MM.1S (cell line): Measurements from ENCODE around the gene CUBN.

ENCODE experiments used
- DNase-seq: peaks from one replicate; pipeline ENCODE4 v3.0.0-alpha.2; 2015
- H2AFZ ChIP-seq: fragments of 300-600 bp; sonication (generic); 2 replicates; pipeline ENCODE4 v1.6.0; 2016; ENCODE audit warnings: antibody characterized with exemption, low read length
- H3F3A ChIP-seq: fragments of 300-600 bp; sonication (generic); 2 replicates; pipeline ENCODE4 v1.6.1; 2016; ENCODE audit warnings: mild to moderate bottlenecking, antibody characterized with exemption, low read length, moderate library complexity, mixed read lengths; ENCODE audit not compliant: insufficient read depth
- H3K27ac ChIP-seq: fragments of 300-600 bp; sonication (generic); 2 replicates; pipeline ENCODE4 v1.5.1; 2016; ENCODE audit warnings: mild to moderate bottlenecking, low read length
- H3K27me3 ChIP-seq: fragments of 300-600 bp; sonication (generic); replicated peaks from 2 replicates; pipeline ENCODE4 v1.6.0; 2016; ENCODE audit warnings: low read length; ENCODE audit not compliant: insufficient read depth
- H3K36me3 ChIP-seq: fragments of 300-600 bp; sonication (generic); replicated peaks from 2 replicates; pipeline ENCODE4 v1.6.1; 2016; ENCODE audit warnings: mild to moderate bottlenecking, low read length, mixed read lengths; ENCODE audit not compliant: insufficient read depth
- H3K4me1 ChIP-seq: fragments of 300-600 bp; sonication (generic); 2 replicates; pipeline ENCODE4 v1.6.1; 2016; ENCODE audit warnings: low read length, mixed read lengths
- H3K4me2 ChIP-seq: fragments of 300-600 bp; sonication (generic); 2 replicates; pipeline ENCODE4 v1.6.0; 2016; ENCODE audit warnings: low read depth, low read length
- H3K4me3 ChIP-seq: fragments of 300-600 bp; sonication (generic); 2 replicates; pipeline ENCODE4 v1.5.1; 2016; ENCODE audit warnings: low read length, mixed read lengths
- H3K79me2 ChIP-seq: fragments of 300-600 bp; sonication (generic); 2 replicates; pipeline ENCODE4 v1.6.1; 2016; ENCODE audit warnings: mixed run types, low read length, mixed read lengths
- H3K9ac ChIP-seq: fragments of 300-600 bp; sonication (generic); 2 replicates; pipeline ENCODE4 v1.6.1; 2016; ENCODE audit warnings: low read length, mixed read lengths
- H3K9me2 ChIP-seq: fragments of 300-600 bp; sonication (generic); replicated peaks from 2 replicates; pipeline ENCODE4 v1.6.1; 2016; ENCODE audit warnings: mild to moderate bottlenecking, low read length, mixed read lengths; ENCODE audit not compliant: insufficient read depth
- H3K9me3 ChIP-seq: fragments of 300-600 bp; sonication (generic); replicated peaks from 2 replicates; pipeline ENCODE4 v1.6.1; 2016; ENCODE audit warnings: mild to moderate bottlenecking, low read length, mixed read lengths; ENCODE audit not compliant: insufficient read depth
- H4K20me1 ChIP-seq: fragments of 300-600 bp; sonication (generic); 2 replicates; pipeline ENCODE4 v1.6.1; 2016; ENCODE audit warnings: mild to moderate bottlenecking, low read length, moderate library complexity, mixed read lengths; ENCODE audit not compliant: insufficient read depth
- CTCF ChIP-seq: fragments of 300-600 bp; sonication (generic); IDR thresholded peaks from 2 replicates; pipeline ENCODE4 v1.5.1; 2016; ENCODE audit warnings: antibody characterized with exemption, low read length, mixed read lengths
- EZH2 ChIP-seq: fragments of 300-600 bp; sonication (generic); optimal IDR thresholded peaks from 2 replicates; pipeline ENCODE3; 2017; ENCODE audit warnings: low read depth, mild to moderate bottlenecking, antibody characterized with exemption, low read length, mixed read lengths
- EZH2phosphoT487 ChIP-seq: fragments of 300-600 bp; sonication (generic); IDR thresholded peaks from 2 replicates; pipeline ENCODE4 v1.6.1; 2018; ENCODE audit warnings: antibody characterized with exemption, low read length

CUBN gene

GRCh38 chr10:17062955-17063484 is 66.6 kb downstream of the CUBN start:
- Histone ChIP-seq H3K36me3 (no peaks in the 10 kb centered on the region), H2AFZ (no peak overlapping the region), H3K9me2 (no peaks in the 10 kb centered on the region), H3K4me3 (no peak overlapping the region), H4K20me1 (no peaks in the 10 kb centered on the region), H3K4me2 (no peak overlapping the region), H3K9ac (no peak overlapping the region), H3K27me3 (no peaks in the 10 kb centered on the region), H3K9me3 (no peaks in the 10 kb centered on the region), H3F3A (no peaks in the 10 kb centered on the region), H3K79me2 (no peaks in the 10 kb centered on the region), H3K4me1 (no peaks in the 10 kb centered on the region), H3K27ac (no peak overlapping the region)
- DNase-seq = no peak
- TF ChIP-seq CTCF (no peak), EZH2phosphoT487 (no peak), EZH2 (no peak)

GRCh38 chr10:17062493-17062892 is 67.1 kb downstream of the CUBN start:
- no peak for DNase-seq
- no peak overlapping the region for H3K4me3 ChIP-seq
- no peaks in the 10 kb centered on the region for H3F3A ChIP-seq
- no peak overlapping the region for H3K27ac ChIP-seq
- H2AFZ ChIP-seq = no peak overlapping the region
- no peaks in the 10 kb centered on the region for H3K9me3 ChIP-seq
- no peaks in the 10 kb centered on the region for H3K4me1 ChIP-seq
- no peak overlapping the region for H3K4me2 ChIP-seq
- H3K9me2 ChIP-seq = no peaks in the 10 kb centered on the region
- no peaks in the 10 kb centered on the region for H4K20me1 ChIP-seq
- TF ChIP-seq EZH2 = no peak
- TF ChIP-seq CTCF = no peak
- no peak for TF ChIP-seq EZH2phosphoT487
- H3K9ac ChIP-seq = no peak overlapping the region
- H3K79me2 ChIP-seq = no peaks in the 10 kb centered on the region
- H3K27me3 ChIP-seq = no peaks in the 10 kb centered on the region
- no peaks in the 10 kb centered on the region for H3K36me3 ChIP-seq

- Histone ChIP-seq H3K36me3 (no peaks in the 10 kb centered on the region), H3K27ac (no peak overlapping the region), H2AFZ (no peak overlapping the region), H3K79me2 (no peaks in the 10 kb centered on the region), H3K27me3 (no peaks in the 10 kb centered on the region), H3K4me3 (no peak overlapping the region), H4K20me1 (no peaks in the 10 kb centered on the region), H3F3A (no peaks in the 10 kb centered on the region), H3K4me2 (no peak overlapping the region), H3K9ac (no peak overlapping the region), H3K4me1 (no peaks in the 10 kb centered on the region), H3K9me3 (no peaks in the 10 kb centered on the region), H3K9me2 (no peaks in the 10 kb centered on the region)
- DNase-seq = no peak
- no peak for TF ChIP-seq EZH2phosphoT487
These were observed 67.6 kb downstream of the CUBN start for GRCh38 chr10:17062009-17062408.

GRCh38 chr10:17061418-17061817 is 68.2 kb downstream of the CUBN start:
- Histone ChIP-seq H2AFZ (no peak overlapping the region), H4K20me1 (no peaks in the 10 kb centered on the region), H3K27me3 (no peaks in the 10 kb centered on the region), H3K9ac (no peak overlapping the region), H3K4me1 (no peaks in the 10 kb centered on the region), H3F3A (no peaks in the 10 kb centered on the region), H3K4me3 (no peak overlapping the region), H3K4me2 (no peak overlapping the region), H3K79me2 (no peaks in the 10 kb centered on the region), H3K9me2 (no peaks in the 10 kb centered on the region), H3K27ac (no peak overlapping the region), H3K9me3 (no peaks in the 10 kb centered on the region), H3K36me3 (no peaks in the 10 kb centered on the region)
- TF ChIP-seq EZH2phosphoT487 = no peak
- TF ChIP-seq CTCF = no peak
- no peak for TF ChIP-seq EZH2
- no peak for DNase-seq
